HCT116 (cell line): ENCODE data around the gene BPIFB1. TPM values are rescaled to one million over a fixed set of nuclear protein-coding genes. Genes with fewer than 3 reads are reported as not detected.

Experiments used
- ATAC-seq: fragments of 200-7000 bp; cut with Tn5 transposase; 2 replicates; pipeline ENCODE4 v1.9.1; 2020; ENCODE audit warnings: mild to moderate bottlenecking, moderate library complexity
- BruUV-seq: library from RNA; stranded (reverse); fragments of 400-500 nt; replicated peaks from 2 replicates; lab custom pipeline; 2021; lab: Mats Ljungman, UMichigan
- CTCF ChIA-PET: fragments of 300-600 bp; sonication (Branson Sonifier 250); formaldehyde crosslinking; loops from one replicate; lab custom pipeline; 2021; ENCODE audit warnings: antibody characterized with exemption; lab: Charles Lee
- POLR2A ChIA-PET: fragments of 300-600, 350-600 bp; sonication (Branson Sonifier 250); formaldehyde crosslinking; loops from one replicate; lab custom pipeline; 2021; ENCODE audit warnings: antibody characterized with exemption; lab: Charles Lee
- RAD21 ChIA-PET, 2 experiments: fragments of 300-600 bp; sonication (Branson Sonifier 250); formaldehyde crosslinking; loops; one replicate each; lab custom pipeline; 2023; ENCODE audit warnings: low total read pairs in 2 of 2; ENCODE audit not compliant: uncharacterized antibody in 2 of 2, unreplicated experiment in 2 of 2, low non-redundant PET in 1 of 2; lab: Charles Lee
- DNase-seq: peaks from one replicate; pipeline ENCODE4 v3.0.0-alpha.2; 2010; ENCODE audit warnings: low read depth, low spot score
- H2AFZ ChIP-seq: fragments of 200-600 bp; shearing (Covaris generic), sonication (generic); 2 replicates; pipeline ENCODE4 v1.6.1; 2017; ENCODE audit warnings: low read depth, mixed run types, mixed read lengths, antibody characterized with exemption, low read length; ENCODE audit not compliant: poor library complexity, severe bottlenecking
- H3K27ac ChIP-seq: 2 replicates; pipeline ENCODE4 v1.5.1; 2012; ENCODE audit warnings: low read depth, low read length
- H3K27me3 ChIP-seq: fragments of 200-600 bp; sonication (generic); 2 replicates; pipeline ENCODE4 v1.6.1; 2016; ENCODE audit warnings: mixed run types, low read length, mixed read lengths; ENCODE audit not compliant: insufficient read depth
- H3K36me3 ChIP-seq, 2 experiments: fragments of 200-500 bp in 1 of 2; fragments of 200-600 bp in 1 of 2; sonication (Bioruptor generic) in 1 of 2; sonication (generic) in 1 of 2; 2 replicates each; pipeline versions ENCODE4 v1.5.1 to v1.6.1; 2014 to 2016; ENCODE audit warnings: low read length in 2 of 2, inconsistent platforms in 1 of 2, mixed read lengths in 1 of 2, mixed run types in 1 of 2; ENCODE audit not compliant: insufficient read depth in 2 of 2, control insufficient read depth in 1 of 2
- H3K4me1 ChIP-seq, 2 experiments: fragments of 200-600 bp in 1 of 2; sonication (generic) in 1 of 2; 2 replicates each; pipeline versions ENCODE4 v1.5.1 to v1.6.1; 2012 to 2017; ENCODE audit warnings: low read length in 2 of 2, inconsistent platforms in 1 of 2, mild to moderate bottlenecking in 1 of 2, mixed read lengths in 1 of 2, mixed run types in 1 of 2, moderate library complexity in 1 of 2; ENCODE audit not compliant: insufficient read depth in 2 of 2, control insufficient read depth in 1 of 2
- H3K4me2 ChIP-seq: fragments of 200-600 bp; sonication (generic); 2 replicates; pipeline ENCODE4 v1.6.1; 2017; ENCODE audit warnings: mixed run types, low read length, mixed read lengths
- H3K4me3 ChIP-seq, 2 experiments: fragments of 200-600 bp in 1 of 2; sonication (generic) in 1 of 2; replicated peaks in 1 of 2; 2 replicates each; pipeline ENCODE4 v1.5.1; 2011 to 2016; ENCODE audit warnings: low read length in 2 of 2, control low read depth in 1 of 2, low read depth in 1 of 2, mild to moderate bottlenecking in 1 of 2, mixed read lengths in 1 of 2, mixed run types in 1 of 2
- H3K79me2 ChIP-seq: fragments of 200-600 bp; sonication (generic); 2 replicates; pipeline ENCODE4 v1.6.1; 2017; ENCODE audit warnings: mild to moderate bottlenecking, mixed run types, low read length, moderate library complexity, mixed read lengths; ENCODE audit not compliant: insufficient read depth
- H3K9ac ChIP-seq: fragments of 200-600 bp; sonication (generic); 2 replicates; pipeline ENCODE4 v1.6.1; 2016; ENCODE audit warnings: low read length, mixed read lengths
- H3K9me2 ChIP-seq: fragments of 200-600 bp; sonication (generic), shearing (Covaris generic); 2 replicates; pipeline ENCODE4 v1.6.1; 2017; ENCODE audit warnings: mixed run types, mild to moderate bottlenecking, moderate library complexity; ENCODE audit not compliant: insufficient read depth
- H3K9me3 ChIP-seq, 2 experiments: fragments of 200-500 bp in 1 of 2; fragments of 200-600 bp in 1 of 2; sonication (Bioruptor generic) in 1 of 2; sonication (generic) in 1 of 2; 2 replicates each; pipeline ENCODE4 v1.6.1; 2014 to 2017; ENCODE audit warnings: low read length in 2 of 2, mixed read lengths in 2 of 2, inconsistent platforms in 1 of 2, low read depth in 1 of 2, mild to moderate bottlenecking in 1 of 2, mixed run types in 1 of 2, moderate library complexity in 1 of 2; ENCODE audit not compliant: control insufficient read depth in 1 of 2, insufficient read depth in 1 of 2
- H4K20me1 ChIP-seq: fragments of 200-600 bp; sonication (generic), shearing (Covaris generic); 2 replicates; pipeline ENCODE4 v1.6.1; 2017; ENCODE audit warnings: mixed run types, mild to moderate bottlenecking, moderate library complexity; ENCODE audit not compliant: insufficient read depth
- ATF3 ChIP-seq: IDR thresholded peaks from 2 replicates; pipeline ENCODE4 v1.6.1; 2012
- CBX3 ChIP-seq: IDR thresholded peaks from 2 replicates; pipeline ENCODE4 v1.6.1; 2012; ENCODE audit warnings: low read depth
- EGR1 ChIP-seq: IDR thresholded peaks from 2 replicates; pipeline ENCODE4 v1.6.1; 2012; ENCODE audit warnings: low read depth
- EZH2 ChIP-seq: fragments of 200-600 bp; sonication (generic); IDR thresholded peaks from 2 replicates; pipeline ENCODE4 v1.6.1; 2017; ENCODE audit warnings: antibody characterized with exemption, mixed run types
- EZH2phosphoT487 ChIP-seq: fragments of 200-600 bp; IDR thresholded peaks from 2 replicates; pipeline ENCODE4 v1.6.1; 2018; ENCODE audit warnings: antibody characterized with exemption, borderline replicate concordance
- JUND ChIP-seq: IDR thresholded peaks from 2 replicates; pipeline ENCODE4 v1.6.1; 2012
- POLR2A ChIP-seq: IDR thresholded peaks from 2 replicates; pipeline ENCODE4 v1.7.0; 2011; ENCODE audit warnings: borderline replicate concordance; ENCODE audit not compliant: insufficient read depth, insufficient read length; ENCODE audit errors: extremely low read depth
- POLR2AphosphoS5 ChIP-seq: IDR thresholded peaks from 2 replicates; pipeline ENCODE4 v1.6.1; 2011; ENCODE audit warnings: mild to moderate bottlenecking, low read depth, low read length, moderate library complexity
- RAD21 ChIP-seq: IDR thresholded peaks from 2 replicates; pipeline ENCODE4 v1.6.1; 2012; ENCODE audit warnings: low read depth, mild to moderate bottlenecking
- REST ChIP-seq: IDR thresholded peaks from 2 replicates; pipeline ENCODE4 v1.6.1; 2012; ENCODE audit warnings: low read depth
- SIN3A ChIP-seq: IDR thresholded peaks from 2 replicates; pipeline ENCODE4 v1.6.1; 2012; ENCODE audit warnings: low read depth
- TCF7L2 ChIP-seq: IDR thresholded peaks from 2 replicates; pipeline ENCODE4 v1.7.0; 2011; ENCODE audit warnings: borderline replicate concordance, inconsistent platforms; ENCODE audit not compliant: insufficient read depth, insufficient read length; ENCODE audit errors: extremely low read depth
- YY1 ChIP-seq: IDR thresholded peaks from 2 replicates; pipeline ENCODE4 v1.6.1; 2011; ENCODE audit warnings: low read length, low read depth, moderate library complexity, mild to moderate bottlenecking; ENCODE audit not compliant: insufficient replicate concordance; ENCODE audit errors: extremely low read depth
- ZBTB33 ChIP-seq: IDR thresholded peaks from 2 replicates; pipeline ENCODE4 v1.6.1; 2011; ENCODE audit warnings: mild to moderate bottlenecking, low read length, moderate library complexity; ENCODE audit not compliant: insufficient replicate concordance; ENCODE audit errors: extremely low read depth
- intact Hi-C: fragments of 100-400 bp; cut with micrococcal nuclease; formaldehyde crosslinking; loops from 2 replicates; pipeline ENCODE4 v1.10.0; 2022
- total RNA-seq: library from RNA; stranded (reverse); gene quantifications from one replicate; pipeline ENCODE4 v1.2.1, GENCODE V29; 2021; ENCODE audit not compliant: unreplicated experiment

BPIFB1 gene
- total RNA-seq, 1 experiment from 2014 or later, result 0.17 TPM

GRCh38 chr20:33336375-33336774, 53.4 kb downstream of the BPIFB1 start:
- TF ChIP-seq REST (no peak), EGR1 (no peak), CBX3 (no peak), ZBTB33 (no peak), POLR2AphosphoS5 (no peak), POLR2A (no peak), EZH2 (no peak), YY1 (no peak), SIN3A (no peak), EZH2phosphoT487 (no peak), TCF7L2 (no peak), ATF3 (no peak), JUND (no peak), RAD21 (no peak)
- no peaks in the 10 kb centered on the region for H3K27me3 ChIP-seq
- no peaks in the 10 kb centered on the region for H3K79me2 ChIP-seq
- H3K4me1 ChIP-seq, result no peaks in the 10 kb centered on the region
- DNase-seq, result no peak
- ChIA-PET POLR2A (no interaction called here), RAD21 (no interaction called here), CTCF (no interaction called here)
- H3K9me2 ChIP-seq, result no peaks in the 10 kb centered on the region
- H4K20me1 ChIP-seq, result no peaks in the 10 kb centered on the region
- no TSS peak for BruUV-seq
- no peak overlapping the region for H3K4me2 ChIP-seq
- H3K36me3 ChIP-seq, result no peaks in the 10 kb centered on the region
- ATAC-seq, result no peak
- no peaks in the 10 kb centered on the region for H3K9me3 ChIP-seq
- H3K27ac ChIP-seq, result no peak overlapping the region
- no peak overlapping the region for H3K4me3 ChIP-seq
- H2AFZ ChIP-seq, result no peak overlapping the region
- no peak overlapping the region for H3K9ac ChIP-seq
- intact Hi-C loops, result no loop called here
